ENCODE measurements around the gene ZMYND11.

Gene ZMYND11

GRCh38 chr10:191703-192518 is 56.7 kb downstream of the ZMYND11 start:
- DNase-seq (ENCODE audit: low read depth in 2 of 2), result no peak

GRCh38 chr10:194281-194680 is 59.0 kb downstream of the ZMYND11 start:
- no peak for DNase-seq (ENCODE audit: low read depth in 2 of 2)

- no peak for DNase-seq (ENCODE audit: low read depth in 2 of 2)
Measured at GRCh38 chr10:200405-200804, 65.2 kb downstream of the ZMYND11 start.

- DNase-seq (ENCODE audit: low read depth in 2 of 2), result no peak
Measured at GRCh38 chr10:201328-201771, 66.1 kb downstream of the ZMYND11 start.

DNA sequence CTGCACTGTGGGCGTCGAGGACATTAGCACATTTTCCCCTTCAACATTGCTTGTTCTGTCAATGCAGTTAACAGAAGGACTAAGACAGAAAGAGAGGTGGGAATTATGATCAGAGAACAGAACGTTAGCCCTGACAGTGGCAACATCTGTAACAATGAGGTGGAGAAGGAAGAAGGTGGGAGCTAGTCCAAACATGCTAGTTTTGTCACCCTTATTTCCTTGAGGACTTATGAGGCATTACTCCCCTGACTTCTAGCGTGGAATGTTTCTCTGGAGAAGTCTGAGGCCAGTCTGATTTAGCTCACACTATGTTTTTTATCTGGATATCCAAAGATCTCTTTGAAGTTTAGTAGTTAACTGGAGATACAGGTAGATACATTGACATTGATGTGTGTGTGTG is 73.4 kb downstream of the ZMYND11 start:
- no peak for DNase-seq (ENCODE audit: low read depth in 2 of 2)

DNA sequence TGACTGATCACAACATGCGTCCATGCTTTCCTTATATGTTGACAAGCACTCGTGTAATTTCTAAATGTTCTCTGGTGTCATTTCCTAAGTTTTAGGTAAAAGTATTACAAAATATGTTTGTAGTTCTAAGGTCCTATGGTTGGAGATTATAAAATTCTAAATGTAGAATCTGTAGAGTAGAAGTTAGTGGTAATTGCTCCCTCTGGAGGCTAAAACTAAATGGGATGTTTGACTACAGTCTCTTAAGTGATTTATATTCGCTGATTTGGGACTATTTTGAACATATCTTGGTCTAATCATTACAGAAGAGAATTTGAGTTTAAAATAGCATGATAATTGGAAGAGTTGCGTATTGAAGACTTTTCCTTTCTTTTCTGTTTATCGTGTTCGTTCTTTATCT is 74.1 kb downstream of the ZMYND11 start:
- DNase-seq (ENCODE audit: low read depth in 2 of 2), result no peak

- DNase-seq (ENCODE audit: low read depth in 2 of 2), result no peak
Measured at GRCh38 chr10:210297-210696, 75.0 kb downstream of the ZMYND11 start.

GRCh38 chr10:215444-215843 is 80.2 kb downstream of the ZMYND11 start:
- DNase-seq (ENCODE audit: low read depth in 2 of 2), result no peak

DNA sequence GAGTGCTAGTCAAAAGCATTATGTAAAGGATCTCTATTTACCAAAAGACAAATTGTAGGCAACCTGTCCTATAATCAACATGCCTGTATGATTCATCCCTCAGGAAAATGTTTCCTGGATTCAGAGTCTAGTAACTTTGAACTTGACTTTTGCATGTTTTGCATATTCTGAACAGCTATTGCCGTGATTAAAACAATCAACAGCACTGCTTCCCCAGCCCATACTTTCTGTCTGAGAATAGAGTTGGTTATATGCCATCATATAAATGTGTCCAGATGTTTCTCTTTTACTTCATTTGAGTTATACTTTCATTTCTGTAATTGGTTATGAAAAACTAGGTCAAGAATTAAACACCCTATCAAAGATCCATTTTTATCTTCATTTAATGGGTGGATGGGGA is 83.5 kb downstream of the ZMYND11 start:
- no peak for DNase-seq (ENCODE audit: low read depth in 2 of 2)

DNA sequence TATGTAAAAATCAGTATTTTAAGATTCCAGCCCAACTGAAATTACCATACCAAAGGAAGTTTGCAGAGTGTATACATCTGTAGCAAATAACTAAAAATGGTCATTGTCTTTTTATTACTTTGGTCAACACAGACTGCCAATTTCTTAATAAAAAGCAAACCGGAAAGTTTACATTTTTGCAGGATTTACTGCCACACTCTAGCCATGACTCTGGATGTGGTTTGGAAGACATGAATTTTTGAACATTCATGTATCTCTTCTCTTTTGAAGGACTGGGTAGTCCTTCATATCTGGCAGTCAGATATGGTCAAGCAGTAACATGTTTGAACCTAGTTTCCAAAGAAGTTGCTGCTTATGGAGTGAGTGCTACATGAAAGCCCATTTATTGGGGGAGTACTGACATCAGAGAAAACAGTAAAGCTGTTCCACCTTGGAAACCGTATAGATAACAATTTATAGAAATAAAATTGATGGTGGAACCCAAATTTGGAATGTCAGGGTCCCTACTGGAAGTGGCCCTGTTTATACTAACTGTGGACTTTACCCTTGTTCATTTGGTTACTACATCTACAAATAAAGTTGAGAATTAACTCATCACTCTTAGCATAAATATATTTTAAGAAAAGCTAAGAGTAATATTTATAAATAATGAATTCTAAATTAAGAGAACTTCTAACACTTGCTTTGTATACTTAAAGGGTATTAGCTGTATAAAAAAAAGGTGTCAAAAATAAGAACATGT is 84.6 kb downstream of the ZMYND11 start:
- no peak for DNase-seq (ENCODE audit: low read depth in 2 of 2)

DNA sequence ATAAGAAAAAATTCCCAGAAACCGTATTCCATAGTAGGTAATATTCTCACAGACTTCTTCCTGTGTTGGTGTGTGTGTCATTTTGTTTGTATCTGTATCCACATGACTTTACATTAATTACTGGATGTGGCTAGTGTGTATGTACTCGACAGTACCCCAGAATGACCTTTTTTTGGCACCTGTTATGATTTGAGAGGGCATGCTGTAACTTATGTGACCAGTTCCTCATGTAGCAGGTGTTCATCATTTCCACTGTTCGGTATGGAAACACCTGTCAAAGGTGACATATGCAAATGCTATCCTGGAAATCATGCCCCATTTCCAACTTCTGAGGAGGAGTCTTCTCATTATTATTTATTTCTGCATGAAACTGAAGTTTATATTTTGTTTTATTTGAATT is 89.3 kb downstream of the ZMYND11 start:
- no peak for DNase-seq (ENCODE audit: low read depth in 2 of 2)

GRCh38 chr10:226018-226417 is 90.8 kb downstream of the ZMYND11 start:
- no peak for DNase-seq (ENCODE audit: low read depth in 2 of 2)

GRCh38 chr10:227014-227413 is 91.8 kb downstream of the ZMYND11 start:
- no peak for DNase-seq (ENCODE audit: low read depth in 2 of 2)

DNA sequence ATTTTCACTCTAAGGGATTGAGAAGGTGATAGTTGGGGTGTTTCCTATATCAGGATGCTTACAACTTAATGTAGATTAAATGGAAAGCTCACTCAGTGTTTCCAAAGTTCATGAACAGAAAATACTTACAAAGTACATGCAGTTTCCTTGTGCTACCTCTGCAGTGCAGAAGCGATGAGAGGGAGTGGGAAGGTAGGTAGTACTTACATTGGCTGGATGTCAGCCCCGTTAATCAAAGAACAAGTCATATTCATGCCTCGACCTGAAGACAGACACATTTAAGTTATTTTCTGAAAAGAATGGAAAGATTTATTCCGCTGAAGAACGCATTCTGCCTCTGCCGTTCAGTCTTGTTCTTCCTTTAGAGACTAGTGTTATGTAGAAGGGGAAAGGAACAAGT is 93.1 kb downstream of the ZMYND11 start:
- no peak for DNase-seq (ENCODE audit: low read depth in 2 of 2)

DNA sequence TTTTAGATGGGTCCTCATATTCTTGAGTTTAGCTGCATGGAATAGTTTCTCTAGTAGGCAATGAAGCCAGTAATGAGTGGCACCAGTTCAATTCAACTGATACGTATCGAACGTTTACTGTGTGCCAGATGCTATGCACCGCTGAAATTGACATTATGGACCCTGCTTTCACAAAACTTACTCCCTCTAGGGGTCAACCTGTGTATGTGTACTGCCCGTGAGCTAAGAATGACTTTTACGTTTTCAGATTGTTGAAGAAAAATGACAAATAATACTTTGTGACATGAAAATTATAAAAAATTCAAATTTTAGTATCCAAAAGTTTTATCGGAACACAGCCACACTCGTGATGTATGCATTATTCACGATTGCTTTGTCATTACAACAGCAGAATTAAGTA is 95.5 kb downstream of the ZMYND11 start:
- no peak for DNase-seq (ENCODE audit: low read depth in 2 of 2)

DNA sequence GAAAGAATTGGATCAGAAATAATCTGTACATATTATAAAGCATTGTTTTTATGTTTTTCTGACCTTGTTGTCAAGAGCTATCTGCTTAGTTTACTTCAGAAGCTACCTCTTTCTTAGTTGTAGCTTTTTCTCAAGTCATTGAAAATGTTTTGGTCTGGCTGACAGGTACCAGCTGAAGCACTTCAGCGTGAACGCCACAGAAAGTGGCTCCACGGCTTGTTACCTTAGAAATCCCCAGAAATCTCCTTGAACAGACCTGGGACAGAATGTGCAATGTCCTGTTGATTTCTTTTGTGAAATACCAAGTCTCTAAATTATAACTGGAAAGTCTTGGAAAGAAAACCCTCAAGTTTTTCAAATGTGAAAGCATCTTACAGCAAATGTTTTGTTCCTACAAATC is 96.8 kb downstream of the ZMYND11 start:
- no peak for DNase-seq (ENCODE audit: low read depth in 2 of 2)

GRCh38 chr10:232878-233277 is 97.6 kb downstream of the ZMYND11 start:
- no peak for DNase-seq (ENCODE audit: low read depth in 2 of 2)

DNA sequence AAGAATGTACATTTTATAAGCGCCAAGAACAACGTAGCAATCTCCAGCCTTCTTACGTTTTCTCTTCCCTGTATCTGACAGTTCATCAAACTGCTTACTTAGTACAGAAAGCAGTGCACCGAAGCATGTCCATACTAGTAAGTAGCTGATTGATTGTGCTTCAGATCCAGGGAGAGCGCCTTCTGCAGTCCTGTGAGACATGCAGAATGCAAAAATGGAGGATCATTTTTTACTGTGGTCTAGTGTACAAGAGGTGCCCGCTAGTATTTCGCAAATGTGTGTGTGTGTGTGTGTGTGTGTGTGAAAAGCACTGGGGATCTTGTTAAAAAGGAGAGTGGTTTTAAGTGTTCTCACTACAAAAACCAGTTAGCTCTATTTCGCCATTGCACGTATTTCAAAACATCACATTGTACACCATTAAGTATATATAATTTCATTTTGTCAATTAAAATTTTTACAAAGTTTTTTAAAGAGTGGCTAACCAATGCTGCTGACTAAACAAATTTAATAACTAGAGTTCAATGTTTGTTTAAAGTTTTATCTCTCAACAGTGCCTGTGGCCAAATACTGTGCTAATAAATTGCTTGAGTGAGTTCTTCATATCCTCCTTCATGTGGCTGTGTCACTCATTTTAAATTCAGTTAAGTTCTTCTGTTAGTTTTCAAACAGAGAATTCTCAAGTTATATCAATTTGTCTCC is 99.6 kb downstream of the ZMYND11 start:
- DNase-seq (ENCODE audit: low read depth in 2 of 2), result no peak

GRCh38 chr10:235915-236314 is 100.7 kb downstream of the ZMYND11 start:
- no peak for DNase-seq (ENCODE audit: low read depth in 2 of 2)

DNA sequence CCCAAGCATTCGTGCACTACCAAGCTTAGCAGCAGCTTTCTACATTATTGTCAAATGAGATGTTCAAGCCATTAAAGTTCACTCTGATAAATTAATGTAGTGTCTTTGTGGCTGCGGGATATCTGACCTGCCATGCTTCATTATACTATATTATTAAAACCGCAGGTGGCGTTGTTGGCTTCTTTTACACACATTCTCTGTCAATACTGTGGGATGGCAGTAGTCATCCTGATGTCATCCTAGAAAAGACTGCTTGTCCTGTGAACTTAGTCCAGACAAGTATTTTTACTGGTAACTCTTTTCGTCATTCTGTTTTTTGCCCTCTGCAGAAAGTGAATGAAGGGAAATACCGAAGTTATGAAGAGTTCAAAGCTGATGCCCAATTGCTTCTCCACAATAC is 103.9 kb downstream of the ZMYND11 start:
- no peak for DNase-seq (ENCODE audit: low read depth in 2 of 2)

DNA sequence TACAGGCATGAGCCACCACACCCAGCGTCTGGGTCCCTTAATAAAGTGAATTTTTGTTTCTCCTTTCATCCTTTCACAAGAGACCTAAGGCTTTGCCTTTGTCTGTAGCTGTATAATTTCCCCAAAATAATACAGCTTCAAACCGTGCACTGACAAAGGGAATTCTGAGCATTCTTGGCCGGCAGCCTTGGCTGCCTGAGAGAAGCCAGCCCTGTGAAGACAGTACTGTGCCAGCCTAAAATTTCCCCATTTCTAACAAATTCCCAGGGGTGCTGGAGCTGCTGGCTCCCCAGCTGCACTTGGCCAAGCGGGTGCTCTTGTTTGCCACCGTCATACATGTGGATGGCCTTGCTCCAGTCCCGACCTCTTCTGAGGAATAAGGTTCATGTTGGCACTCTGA is 106.2 kb downstream of the ZMYND11 start:
- DNase-seq (ENCODE audit: low read depth in 2 of 2), result no peak

GRCh38 chr10:241966-242643 is 106.8 kb downstream of the ZMYND11 start:
- no peak for DNase-seq (ENCODE audit: low read depth in 2 of 2)

All from stimulated activated CD8-positive, alpha-beta memory T cell treated with anti-CD3 and anti-CD28 coated beads, Interleukin-7, amount 100 ng/mL, for 1 hour (primary cell).